SU-DHL-6 (cell line): ENCODE results near the gene KYAT1.
"Not testable (repeated sequence)": the region's sequence is repeated elsewhere in the genome, so short reads cannot be mapped to it uniquely, and the experiment has no call there.

Experiments
- H2AFZ ChIP-seq: fragments of 200-600 bp; sonication (generic); 2 replicates; pipeline ENCODE4 v1.6.1; 2014; ENCODE audit warnings: low read depth, mild to moderate bottlenecking, moderate library complexity, mixed read lengths, antibody characterized with exemption, low read length; ENCODE audit not compliant: severe bottlenecking
- H3F3A ChIP-seq: fragments of 200-600 bp; shearing (Covaris generic); 2 replicates; pipeline ENCODE4 v1.6.0; 2016; ENCODE audit warnings: antibody characterized with exemption, mild to moderate bottlenecking; ENCODE audit not compliant: insufficient read depth
- H3K27ac ChIP-seq: fragments of 200-600 bp; sonication (generic); 2 replicates; pipeline ENCODE4 v1.5.1; 2016; ENCODE audit warnings: low read depth, mild to moderate bottlenecking, low read length, moderate library complexity, mixed read lengths
- H3K27me3 ChIP-seq: fragments of 200-600 bp; sonication (generic), shearing (Covaris generic); 2 replicates; pipeline ENCODE4 v1.6.0; 2014; ENCODE audit warnings: mild to moderate bottlenecking, low read length
- H3K36me3 ChIP-seq: fragments of 200-600 bp; sonication (generic); 2 replicates; pipeline ENCODE4 v1.6.1; 2014; ENCODE audit warnings: mild to moderate bottlenecking, low read length, mixed read lengths
- H3K4me2 ChIP-seq: fragments of 300-600, 200-600 bp; shearing (Covaris generic), sonication (generic); 2 replicates; pipeline ENCODE4 v1.6.0; 2014; ENCODE audit warnings: low read length, low read depth, mild to moderate bottlenecking; ENCODE audit not compliant: poor library complexity, severe bottlenecking
- H3K4me3 ChIP-seq: fragments of 200-600 bp; sonication (generic); 2 replicates; pipeline ENCODE4 v1.5.1; 2014; ENCODE audit warnings: antibody characterized with exemption, low read length, mild to moderate bottlenecking, mixed read lengths; ENCODE audit not compliant: insufficient read depth, poor library complexity, severe bottlenecking
- H3K79me2 ChIP-seq: fragments of 200-600 bp; sonication (generic); 2 replicates; pipeline ENCODE4 v1.6.1; 2014; ENCODE audit warnings: mild to moderate bottlenecking, low read length, moderate library complexity; ENCODE audit not compliant: insufficient read depth
- H3K9ac ChIP-seq: fragments of 200-600 bp; sonication (generic); 2 replicates; pipeline ENCODE4 v1.7.0; 2014; ENCODE audit warnings: mild to moderate bottlenecking, low read length
- H3K9me2 ChIP-seq: fragments of 200-600 bp; sonication (generic); replicated peaks from 2 replicates; pipeline ENCODE4 v1.6.1; 2014; ENCODE audit warnings: low read length; ENCODE audit not compliant: insufficient read depth
- H3K9me3 ChIP-seq: fragments of 200-600 bp; sonication (generic); 2 replicates; pipeline ENCODE4 v1.6.1; 2014; ENCODE audit warnings: low read length, mixed read lengths; ENCODE audit not compliant: insufficient read depth
- H4K20me1 ChIP-seq: fragments of 200-600 bp; sonication (generic); 2 replicates; pipeline ENCODE4 v1.6.1; 2014; ENCODE audit warnings: low read depth, mild to moderate bottlenecking, antibody characterized with exemption, low read length, moderate library complexity, mixed read lengths
- EZH2phosphoT487 ChIP-seq: fragments of 200-600 bp; sonication (generic), shearing (Covaris generic); conservative IDR thresholded peaks from 2 replicates; pipeline ENCODE4 v1.6.1; 2018; ENCODE audit warnings: mild to moderate bottlenecking, antibody characterized with exemption, low read length, moderate library complexity, mixed read lengths
- TF ChIP-seq, protein P1 (sequence below): fragments of 200-600 bp; sonication (generic); IDR thresholded peaks from one replicate; pipeline ENCODE4 v1.5.1; 2017; ENCODE audit warnings: antibody characterized with exemption, mild to moderate bottlenecking, low read length, moderate library complexity; ENCODE audit not compliant: insufficient read depth, poor library complexity, severe bottlenecking

Gene KYAT1

DNA sequence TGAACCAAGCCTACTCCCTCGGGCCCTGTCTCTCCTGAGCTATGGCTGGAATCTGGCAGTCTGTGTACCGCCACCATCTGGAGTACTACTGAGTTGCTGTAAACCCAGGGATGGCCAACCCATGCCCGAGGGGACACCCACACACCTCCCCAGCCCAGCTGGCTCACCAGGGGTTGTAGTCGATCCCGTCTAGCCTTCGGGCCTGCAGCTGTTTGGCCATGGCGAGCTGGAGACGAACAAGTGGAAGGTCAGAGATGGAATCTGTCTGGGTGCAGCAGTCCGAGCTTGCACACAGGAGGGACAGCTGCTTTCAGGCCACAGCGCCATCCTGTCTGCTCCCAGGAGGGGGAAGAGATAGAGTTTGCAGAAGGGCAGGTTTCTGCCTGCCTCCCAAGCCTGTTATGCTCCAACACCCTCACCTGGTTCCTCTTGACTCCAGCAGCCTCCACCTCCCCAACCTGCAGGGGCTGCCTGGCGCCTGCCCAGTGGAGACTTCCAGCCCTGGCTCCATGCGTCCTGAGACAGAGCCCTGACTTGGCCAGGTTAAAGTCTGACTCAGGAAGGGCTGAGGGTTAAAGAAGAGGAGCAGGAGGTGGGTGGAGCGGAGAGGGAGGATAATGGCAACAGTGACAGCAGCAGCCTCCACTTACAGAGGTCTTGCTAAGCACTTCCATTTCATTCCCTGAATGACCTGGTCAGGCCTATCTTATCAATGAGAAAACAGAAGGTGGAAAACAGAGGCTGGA lies 36.4 kb downstream of the KYAT1 start:
- TF ChIP-seq, protein P1, sequence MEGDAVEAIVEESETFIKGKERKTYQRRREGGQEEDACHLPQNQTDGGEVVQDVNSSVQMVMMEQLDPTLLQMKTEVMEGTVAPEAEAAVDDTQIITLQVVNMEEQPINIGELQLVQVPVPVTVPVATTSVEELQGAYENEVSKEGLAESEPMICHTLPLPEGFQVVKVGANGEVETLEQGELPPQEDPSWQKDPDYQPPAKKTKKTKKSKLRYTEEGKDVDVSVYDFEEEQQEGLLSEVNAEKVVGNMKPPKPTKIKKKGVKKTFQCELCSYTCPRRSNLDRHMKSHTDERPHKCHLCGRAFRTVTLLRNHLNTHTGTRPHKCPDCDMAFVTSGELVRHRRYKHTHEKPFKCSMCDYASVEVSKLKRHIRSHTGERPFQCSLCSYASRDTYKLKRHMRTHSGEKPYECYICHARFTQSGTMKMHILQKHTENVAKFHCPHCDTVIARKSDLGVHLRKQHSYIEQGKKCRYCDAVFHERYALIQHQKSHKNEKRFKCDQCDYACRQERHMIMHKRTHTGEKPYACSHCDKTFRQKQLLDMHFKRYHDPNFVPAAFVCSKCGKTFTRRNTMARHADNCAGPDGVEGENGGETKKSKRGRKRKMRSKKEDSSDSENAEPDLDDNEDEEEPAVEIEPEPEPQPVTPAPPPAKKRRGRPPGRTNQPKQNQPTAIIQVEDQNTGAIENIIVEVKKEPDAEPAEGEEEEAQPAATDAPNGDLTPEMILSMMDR, result no peak
- TF ChIP-seq EZH2phosphoT487, result no peak
- Histone ChIP-seq H3K9me3 (no peaks in the 10 kb centered on the region), H3K79me2 (peaks cover 31% of the 10 kb centered on the region), H3F3A (no peaks in the 10 kb centered on the region), H2AFZ (no peak overlapping the region), H3K4me2 (no peak overlapping the region), H3K27ac (no peak overlapping the region), H3K9me2 (no peaks in the 10 kb centered on the region), H4K20me1 (no peaks in the 10 kb centered on the region), H3K9ac (no peak overlapping the region), H3K4me3 (no peak overlapping the region), H3K36me3 (no peaks in the 10 kb centered on the region), H3K27me3 (no peaks in the 10 kb centered on the region)

DNA sequence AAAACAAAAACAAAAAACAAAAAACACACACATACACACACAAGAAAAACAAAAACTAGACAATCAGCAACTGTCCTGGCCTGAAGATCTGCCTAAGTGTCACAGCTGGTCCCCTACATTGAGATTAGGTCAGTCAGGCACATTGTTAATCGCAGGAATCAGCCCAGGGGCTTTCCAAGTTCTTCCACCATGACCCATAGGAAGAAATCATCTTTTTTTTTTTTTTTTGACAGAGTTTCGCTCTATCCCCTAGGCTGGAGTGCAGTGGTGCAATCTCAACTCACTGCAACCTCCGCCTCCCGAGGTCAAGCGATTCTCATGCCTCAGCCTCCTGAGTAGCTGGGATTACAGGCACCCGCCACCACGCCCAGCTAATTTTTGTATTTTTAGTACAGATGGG lies 38.6 kb downstream of the KYAT1 start:
- H3K27ac ChIP-seq, H3K4me3 ChIP-seq, H3K27me3 ChIP-seq, H3K4me2 ChIP-seq, H3F3A ChIP-seq, H2AFZ ChIP-seq, H3K9ac ChIP-seq, H3K36me3 ChIP-seq, H3K9me3 ChIP-seq, H4K20me1 ChIP-seq, H3K9me2 ChIP-seq: not testable (repeated sequence)
- H3K79me2 ChIP-seq, result peaks cover 26% of the 10 kb centered on the region

DNA sequence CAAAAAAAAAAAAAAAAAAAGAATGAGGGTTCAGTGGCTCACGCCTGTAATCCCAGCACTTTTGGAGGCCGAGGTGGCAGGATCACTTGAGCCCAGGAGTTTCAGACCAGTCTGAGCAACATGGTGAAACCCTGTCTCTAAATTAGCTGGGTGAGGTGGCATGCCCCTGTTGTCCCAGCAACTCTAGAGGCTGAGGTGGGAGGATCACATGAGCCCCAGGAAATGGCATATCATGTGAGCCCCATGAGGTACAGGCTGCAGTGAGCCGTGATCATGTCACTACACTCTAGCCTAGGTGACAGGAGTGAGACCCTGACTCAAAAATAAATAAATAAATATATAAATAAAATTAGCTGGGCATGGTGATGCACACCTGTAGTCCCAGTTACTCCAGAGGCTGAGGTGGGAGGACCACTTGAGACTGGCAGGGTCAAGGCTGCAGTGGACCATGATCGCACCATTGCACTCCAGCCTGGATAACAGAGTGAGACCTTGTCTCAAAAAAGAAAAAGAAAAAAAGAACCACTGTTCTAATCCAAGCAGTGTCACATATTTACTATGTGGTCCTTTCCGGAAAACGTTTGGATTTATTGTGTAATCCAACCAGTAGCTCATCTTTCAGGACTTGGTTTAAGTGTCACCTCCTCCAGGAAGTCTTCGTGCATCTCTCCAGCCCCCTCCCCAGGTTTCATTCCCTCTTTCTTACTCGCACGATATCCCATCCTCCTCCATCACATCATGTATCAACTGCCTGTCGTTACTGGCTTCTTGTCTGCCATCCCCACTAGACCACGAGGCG lies 39.9 kb downstream of the KYAT1 start:
- H3K4me3 ChIP-seq, result no peak overlapping the region
- H3K9me3 ChIP-seq, result no peaks in the 10 kb centered on the region
- H3K27me3 ChIP-seq, result no peaks in the 10 kb centered on the region
- H3F3A ChIP-seq, result no peaks in the 10 kb centered on the region
- TF ChIP-seq EZH2phosphoT487, result no peak
- TF ChIP-seq, protein P1, result no peak
- H3K9ac ChIP-seq, result no peak overlapping the region
- H3K79me2 ChIP-seq, result peaks cover 15% of the 10 kb centered on the region
- H4K20me1 ChIP-seq, result no peaks in the 10 kb centered on the region
- no peaks in the 10 kb centered on the region for H3K9me2 ChIP-seq
- H3K36me3 ChIP-seq, result no peaks in the 10 kb centered on the region
- H2AFZ ChIP-seq, result no peak overlapping the region
- no peak overlapping the region for H3K27ac ChIP-seq
- H3K4me2 ChIP-seq, result no peak overlapping the region

DNA sequence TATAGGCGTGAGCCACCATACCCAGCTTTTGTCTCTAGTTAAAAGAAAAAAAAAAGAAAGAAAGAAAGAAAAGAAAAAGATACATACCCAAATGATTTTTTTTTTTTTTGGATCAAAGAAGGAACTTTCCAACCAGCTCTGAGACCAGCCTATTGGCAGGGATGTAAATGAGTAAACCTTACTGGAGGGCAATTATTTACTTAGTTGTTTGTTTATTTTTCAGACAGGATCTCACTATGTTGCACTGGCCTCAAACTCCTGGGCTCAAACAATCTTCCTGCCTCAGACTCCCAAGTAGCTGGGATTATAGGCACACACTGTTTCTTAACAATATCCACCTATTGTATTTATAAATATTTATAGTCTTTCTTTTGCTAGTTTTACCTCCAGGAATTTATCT lies 41.2 kb downstream of the KYAT1 start:
- H2AFZ ChIP-seq, result no peak overlapping the region
- H3K27ac ChIP-seq, result no peak overlapping the region

More for the DNA sequence above, 41.2 kb downstream of the KYAT1 start:
- Histone ChIP-seq H3K9me2 (no peaks in the 10 kb centered on the region), H3K36me3 (no peaks in the 10 kb centered on the region), H3K4me3 (no peak overlapping the region), H3K9me3 (no peaks in the 10 kb centered on the region), H3K27me3 (no peaks in the 10 kb centered on the region), H3K79me2 (peaks cover 1% of the 10 kb centered on the region; the same call in 1 of the 2 replicates), H4K20me1 (no peaks in the 10 kb centered on the region), H3K4me2 (no peak overlapping the region), H3K9ac (no peak overlapping the region), H3F3A (no peaks in the 10 kb centered on the region)
- TF ChIP-seq, protein P1, result no peak
- no peak for TF ChIP-seq EZH2phosphoT487
